SK-N-SH (cell line): ENCODE measurements around the gene AGO3. TPM values are rescaled to one million over a fixed set of nuclear protein-coding genes. Genes with fewer than 3 reads are reported as not detected.

Experiments used
- CTCF ChIA-PET: fragments of 300-600, 350-600 bp; formaldehyde crosslinking; extraction: SDS; loops from one replicate; lab custom pipeline; 2021; lab: Yijun Ruan, JAX
- POLR2A ChIA-PET: fragments of 350-600 bp; sonication (Branson Sonifier 250); formaldehyde crosslinking; extraction: SDS; loops from one replicate; lab custom pipeline; 2020; ENCODE audit warnings: antibody characterized with exemption, inconsistent platforms; lab: Yijun Ruan, JAX
- DNase-seq: peaks from one replicate; pipeline ENCODE4 v3.0.0; 2012
- H2AFZ ChIP-seq: fragments of 200-600 bp; sonication (generic); 2 replicates; pipeline ENCODE4 v1.8.1; 2016; ENCODE audit warnings: antibody characterized with exemption, mild to moderate bottlenecking, low read depth
- H3F3A ChIP-seq: fragments of 200-600 bp; sonication (generic); replicated peaks from 2 replicates; pipeline ENCODE3; 2016; ENCODE audit warnings: antibody characterized with exemption, mild to moderate bottlenecking; ENCODE audit not compliant: insufficient read depth
- H3K27ac ChIP-seq, 2 experiments: fragments of 200-500 bp in 1 of 2; fragments of 200-600 bp in 1 of 2; sonication (Bioruptor generic) in 1 of 2; sonication (generic), shearing (Covaris generic) in 1 of 2; 2 replicates each; pipeline versions ENCODE4 v1.5.1 to v1.6.1; 2014 to 2016; ENCODE audit warnings: low read depth in 2 of 2, inconsistent platforms in 1 of 2, low read length in 1 of 2, mild to moderate bottlenecking in 1 of 2, mixed read lengths in 1 of 2
- H3K27me3 ChIP-seq: fragments of 200-600 bp; sonication (generic), shearing (Covaris generic); 2 replicates; pipeline ENCODE4 v1.6.1; 2016; ENCODE audit warnings: mixed run types; ENCODE audit not compliant: insufficient read depth
- H3K36me3 ChIP-seq, 2 experiments: fragments of 200-500 bp in 1 of 2; fragments of 200-600 bp in 1 of 2; sonication (Bioruptor generic) in 1 of 2; sonication (generic) in 1 of 2; replicated peaks in 1 of 2; 2 replicates each; pipeline versions ENCODE3 to v1.5.1; 2014 to 2016; ENCODE audit warnings: low read length in 1 of 2, mild to moderate bottlenecking in 1 of 2; ENCODE audit not compliant: insufficient read depth in 2 of 2, control insufficient read depth in 1 of 2
- H3K4me1 ChIP-seq, 2 experiments: fragments of 200-500 bp in 1 of 2; fragments of 200-600 bp in 1 of 2; sonication (Bioruptor generic) in 1 of 2; sonication (generic), shearing (Covaris generic) in 1 of 2; 2 replicates each; pipeline versions ENCODE4 v1.5.1 to v1.6.1; 2014 to 2016; ENCODE audit warnings: low read depth in 1 of 2, low read length in 1 of 2, mixed run types in 1 of 2; ENCODE audit not compliant: insufficient read depth in 2 of 2, control insufficient read depth in 1 of 2
- H3K4me2 ChIP-seq: fragments of 200-600 bp; sonication (generic), shearing (Covaris generic); 2 replicates; pipeline ENCODE4 v1.6.1; 2017; ENCODE audit warnings: mixed run types
- H3K4me3 ChIP-seq, 2 experiments: fragments of 200-500 bp in 1 of 2; fragments of 200-600 bp in 1 of 2; sonication (Bioruptor generic) in 1 of 2; sonication (generic), shearing (Covaris generic) in 1 of 2; 2 replicates each; pipeline versions ENCODE4 v1.5.1 to v1.8.1; 2014 to 2016; ENCODE audit warnings: low read depth in 2 of 2, inconsistent platforms in 1 of 2, low read length in 1 of 2, mild to moderate bottlenecking in 1 of 2, mixed read lengths in 1 of 2, moderate library complexity in 1 of 2
- H3K79me2 ChIP-seq: fragments of 200-600 bp; sonication (generic); 2 replicates; pipeline ENCODE4 v1.8.1; 2017; ENCODE audit warnings: mild to moderate bottlenecking; ENCODE audit not compliant: insufficient read depth
- H3K9ac ChIP-seq: fragments of 200-600 bp; sonication (generic); 2 replicates; pipeline ENCODE4 v1.6.1; 2017; ENCODE audit warnings: mixed run types
- H3K9me2 ChIP-seq: fragments of 200-600 bp; sonication (generic); 2 replicates; pipeline ENCODE4 v1.6.1; 2017; ENCODE audit warnings: mixed run types
- H3K9me3 ChIP-seq: fragments of 200-600 bp; sonication (generic); 2 replicates; pipeline ENCODE4 v1.6.1; 2017; ENCODE audit warnings: mixed run types, mild to moderate bottlenecking, moderate library complexity
- H4K20me1 ChIP-seq: fragments of 200-600 bp; sonication (generic); 2 replicates; pipeline ENCODE4 v1.6.1; 2017; ENCODE audit warnings: mild to moderate bottlenecking, mixed run types; ENCODE audit not compliant: insufficient read depth
- ELF1 ChIP-seq: IDR thresholded peaks from 2 replicates; pipeline ENCODE4 v1.4.0; 2012
- EP300 ChIP-seq, 2 experiments: IDR thresholded peaks; 2 replicates each; pipeline versions ENCODE4 v1.4.0 to v1.6.1; 2012; ENCODE audit warnings: borderline replicate concordance in 1 of 2, low read depth in 1 of 2, low read length in 1 of 2
- FOSL2 ChIP-seq: IDR thresholded peaks from 2 replicates; pipeline ENCODE4 v1.4.0; 2012; ENCODE audit warnings: low read depth, mild to moderate bottlenecking, moderate library complexity, borderline replicate concordance
- FOXJ3 ChIP-seq: sonication (generic); formaldehyde crosslinking; IDR thresholded peaks from 2 replicates; pipeline ENCODE4 v1.5.1; 2020; ENCODE audit warnings: mild to moderate bottlenecking, missing genetic modification reagents
- FOXM1 ChIP-seq: IDR thresholded peaks from 2 replicates; pipeline ENCODE4 v1.4.0; 2012; ENCODE audit warnings: low read depth, mild to moderate bottlenecking
- GATA2 ChIP-seq: sonication (generic); formaldehyde crosslinking; IDR thresholded peaks from 2 replicates; pipeline ENCODE4 v1.5.0; 2020; ENCODE audit warnings: mild to moderate bottlenecking, missing genetic modification reagents
- IRF3 ChIP-seq: fragments of 150-350 bp; IDR thresholded peaks from 2 replicates; pipeline ENCODE4 v1.6.1; 2016; ENCODE audit warnings: mild to moderate bottlenecking, low read depth, low read length
- NFIC ChIP-seq: IDR thresholded peaks from 2 replicates; pipeline ENCODE4 v1.4.0; 2012; ENCODE audit warnings: borderline replicate concordance
- NRF1 ChIP-seq: IDR thresholded peaks from 2 replicates; pipeline ENCODE4 v1.6.1; 2012; ENCODE audit warnings: low read depth, mild to moderate bottlenecking, low read length
- PBX3 ChIP-seq: IDR thresholded peaks from 2 replicates; pipeline ENCODE4; 2012
- RAD21 ChIP-seq: IDR thresholded peaks from 2 replicates; pipeline ENCODE4 v1.6.1; 2012; ENCODE audit warnings: mild to moderate bottlenecking, low read length
- RCOR1 ChIP-seq: fragments of 150-350 bp; IDR thresholded peaks from 2 replicates; pipeline ENCODE4 v1.6.1; 2017; ENCODE audit warnings: antibody characterized with exemption, low read length
- REST ChIP-seq: IDR thresholded peaks from 2 replicates; pipeline ENCODE4 v1.6.1; 2012; ENCODE audit warnings: mild to moderate bottlenecking, low read depth, low read length, moderate library complexity
- RFX5 ChIP-seq: IDR thresholded peaks from 2 replicates; pipeline ENCODE4 v1.6.1; 2012; ENCODE audit warnings: mild to moderate bottlenecking, improper control_type of control experiment, low read length
- USF1 ChIP-seq: IDR thresholded peaks from 2 replicates; pipeline ENCODE4 v1.4.0; 2012; ENCODE audit warnings: low read depth, borderline replicate concordance
- YY1 ChIP-seq: IDR thresholded peaks from 2 replicates; pipeline ENCODE4 v1.4.0; 2012; ENCODE audit warnings: low read depth, mild to moderate bottlenecking
- WGBS: methylation state at CpG from one replicate; pipeline ENCODE4 v1.1.6; 2017; ENCODE audit warnings: low lambda C conversion rate; 5-methylcytosine and 5-hydroxymethylcytosine counted together
- polyA plus RNA-seq, 3 experiments: library from polyadenylated mRNA; depleted of rRNA; stranded (reverse); fragments of >200 nt; gene quantifications; 2 replicates each; pipeline ENCODE4 v1.2.3, GENCODE V29; 2012

AGO3 gene
- polyA plus RNA-seq, 1 of the 3 experiments (the other 2 are of a cell fraction), result 6.7 TPM

GRCh38 chr1:36085686-36086526 lies 155.0 kb downstream of the AGO3 start:
- ChIA-PET POLR2A (no interaction called here), CTCF (interaction anchor here (0.7 to 1.5 kb wide), 3 partner anchors 9 to 155 kb away, joined by 3 read pairs; partner anchors contain the start of genes AGO3 and TRAPPC3)
- no peak overlapping the region for H3K27ac ChIP-seq
- no peaks in the 10 kb centered on the region for H4K20me1 ChIP-seq
- H3F3A ChIP-seq, result peaks cover 6% of the 10 kb centered on the region
- no peak overlapping the region for H3K4me2 ChIP-seq
- 93% methylated on average over 29 of the region's 29 CpGs for WGBS
- peaks cover 22% of the 10 kb centered on the region for H3K79me2 ChIP-seq
- DNase-seq, result no peak
- H3K9me2 ChIP-seq, result no peaks in the 10 kb centered on the region
- H3K36me3 ChIP-seq, result peaks cover 0 to 5% of the 10 kb centered on the region in 2 experiments
- H3K9me3 ChIP-seq, result no peaks in the 10 kb centered on the region
- no peak overlapping the region for H3K4me3 ChIP-seq
- no peak overlapping the region for H2AFZ ChIP-seq
- peaks cover 3 to 19% of the 10 kb centered on the region in 2 experiments; a peak in 2 of 4 replicates for H3K4me1 ChIP-seq
- no peak overlapping the region for H3K9ac ChIP-seq
- no peaks in the 10 kb centered on the region for H3K27me3 ChIP-seq
- TF ChIP-seq ELF1, result no peak
- TF ChIP-seq YY1, result no peak
- TF ChIP-seq RAD21, result no peak
- TF ChIP-seq NRF1, result no peak
- TF ChIP-seq RCOR1, result no peak
- TF ChIP-seq EP300 (IDR thresholded peaks at IDR 0.05; ENCODE audit: borderline replicate concordance in 1 of 2, low read depth in 1 of 2, low read length in 1 of 2), result no peak
- no peak for TF ChIP-seq FOXM1
- TF ChIP-seq IRF3, result no peak
- no peak for TF ChIP-seq RFX5
- TF ChIP-seq NFIC, result no peak
- TF ChIP-seq GATA2 (CRISPR knock-in tag), result no peak
- no peak for TF ChIP-seq PBX3
- no peak for TF ChIP-seq FOXJ3
- no peak for TF ChIP-seq REST
- TF ChIP-seq USF1, result no peak
- no peak for TF ChIP-seq FOSL2
